OCI-LY3 (cell line): ENCODE measurements around the gene KDM4B.

Experiments
- H2AFZ ChIP-seq: fragments of 200-600, 300-600 bp; shearing (Covaris generic); 2 replicates; pipeline ENCODE4 v1.6.0; 2014; ENCODE audit warnings: antibody characterized with exemption, low read depth, low read length
- H3K27ac ChIP-seq: fragments of 200-600, 300-600 bp; sonication (generic); 2 replicates; pipeline ENCODE4 v1.5.1; 2014; ENCODE audit warnings: mild to moderate bottlenecking, low read length, moderate library complexity, mixed read lengths
- H3K27me3 ChIP-seq: fragments of 200-600, 300-600 bp; sonication (generic); 2 replicates; pipeline ENCODE4 v1.6.1; 2014; ENCODE audit warnings: low read depth, low read length, mixed read lengths
- H3K36me3 ChIP-seq: fragments of 200-600, 300-600 bp; sonication (generic); replicated peaks from 2 replicates; pipeline ENCODE3; 2014; ENCODE audit warnings: low read depth, low read length, mixed read lengths
- H3K4me1 ChIP-seq: fragments of 300-600, 200-600 bp; sonication (generic); 2 replicates; pipeline ENCODE4 v1.6.1; 2014; ENCODE audit warnings: low read length, mixed read lengths
- H3K4me2 ChIP-seq: fragments of 200-600, 300-600 bp; sonication (generic); 2 replicates; pipeline ENCODE4 v1.6.1; 2014; ENCODE audit warnings: low read length, mixed read lengths
- H3K4me3 ChIP-seq: fragments of 300-600, 200-600 bp; sonication (generic); 2 replicates; pipeline ENCODE4 v1.5.1; 2014; ENCODE audit warnings: antibody characterized with exemption, mild to moderate bottlenecking, low read length, moderate library complexity
- H3K79me2 ChIP-seq: fragments of 300-600, 200-600 bp; shearing (Covaris generic); 2 replicates; pipeline ENCODE4 v1.6.1; 2014; ENCODE audit warnings: mild to moderate bottlenecking, low read length, mixed read lengths
- H3K9ac ChIP-seq: fragments of 300-600, 200-600 bp; shearing (Covaris generic); 2 replicates; pipeline ENCODE4 v1.6.0; 2014; ENCODE audit warnings: mild to moderate bottlenecking, low read length, moderate library complexity
- H3K9me3 ChIP-seq: fragments of 200-600, 300-600 bp; shearing (Covaris generic); 2 replicates; pipeline ENCODE4 v1.6.1; 2014; ENCODE audit warnings: low read length, mixed read lengths; ENCODE audit not compliant: insufficient read depth
- H4K20me1 ChIP-seq: fragments of 200-600, 300-600 bp; sonication (generic); 2 replicates; pipeline ENCODE4 v1.6.1; 2016; ENCODE audit warnings: low read length, mixed read lengths; ENCODE audit not compliant: insufficient read depth
- CTCF ChIP-seq: fragments of 200-600, 300-600 bp; sonication (generic); IDR thresholded peaks from 2 replicates; pipeline ENCODE4 v1.5.1; 2014; ENCODE audit warnings: antibody characterized with exemption, low read length, low read depth
- EZH2phosphoT487 ChIP-seq: fragments of 200-600 bp; shearing (Covaris generic); IDR thresholded peaks from 2 replicates; pipeline ENCODE4 v1.6.1; 2018; ENCODE audit warnings: antibody characterized with exemption, mixed run types, low read depth

KDM4B gene

GRCh38 chr19:4991538-4991937, 22.6 kb downstream of the KDM4B start:
- Histone ChIP-seq H3K27me3 (no peaks in the 10 kb centered on the region), H3K9me3 (no peaks in the 10 kb centered on the region), H3K4me1 (no peaks in the 10 kb centered on the region), H3K4me3 (no peak overlapping the region), H2AFZ (no peak overlapping the region), H3K27ac (no peak overlapping the region), H4K20me1 (peaks cover 95% of the 10 kb centered on the region), H3K36me3 (peaks cover 4% of the 10 kb centered on the region), H3K79me2 (peaks cover 85% of the 10 kb centered on the region), H3K9ac (no peak overlapping the region), H3K4me2 (no peak overlapping the region)
- no peak for TF ChIP-seq EZH2phosphoT487
- TF ChIP-seq CTCF, result no peak

GRCh38 chr19:4991996-4992698, 23.2 kb downstream of the KDM4B start:
- no peak overlapping the region for H3K27ac ChIP-seq
- H3K9me3 ChIP-seq, result no peaks in the 10 kb centered on the region
- peaks cover 4% of the 10 kb centered on the region for H3K36me3 ChIP-seq
- H3K4me3 ChIP-seq, result no peak overlapping the region
- H3K4me2 ChIP-seq, result no peak overlapping the region
- H4K20me1 ChIP-seq, result peaks cover 97% of the 10 kb centered on the region
- H2AFZ ChIP-seq, result no peak overlapping the region
- TF ChIP-seq EZH2phosphoT487 (no peak), CTCF (no peak)
- no peak overlapping the region for H3K9ac ChIP-seq
- H3K27me3 ChIP-seq, result no peaks in the 10 kb centered on the region
- peaks cover 88% of the 10 kb centered on the region for H3K79me2 ChIP-seq
- no peaks in the 10 kb centered on the region for H3K4me1 ChIP-seq

- H2AFZ ChIP-seq, result no peak overlapping the region
- H3K9me3 ChIP-seq, result no peaks in the 10 kb centered on the region
- H3K4me1 ChIP-seq, result no peaks in the 10 kb centered on the region
- H3K27ac ChIP-seq, result no peak overlapping the region
- no peak overlapping the region for H3K9ac ChIP-seq
- peaks cover 83% of the 10 kb centered on the region for H3K79me2 ChIP-seq
- no peak overlapping the region for H3K4me2 ChIP-seq
- TF ChIP-seq EZH2phosphoT487 (no peak), CTCF (no peak)
- H4K20me1 ChIP-seq, result peaks cover 98% of the 10 kb centered on the region
- peaks cover 13% of the 10 kb centered on the region for H3K36me3 ChIP-seq
- H3K4me3 ChIP-seq, result no peak overlapping the region
- H3K27me3 ChIP-seq, result no peaks in the 10 kb centered on the region
Measured at GRCh38 chr19:4993683-4994082, 24.8 kb downstream of the KDM4B start.

- H3K27me3 ChIP-seq, result no peaks in the 10 kb centered on the region
- H3K27ac ChIP-seq, result no peak overlapping the region
- peaks cover 93% of the 10 kb centered on the region for H4K20me1 ChIP-seq
- H3K79me2 ChIP-seq, result peaks cover 78% of the 10 kb centered on the region
- no peak overlapping the region for H3K9ac ChIP-seq
- TF ChIP-seq EZH2phosphoT487 (no peak), CTCF (no peak)
- H3K9me3 ChIP-seq, result no peaks in the 10 kb centered on the region
- no peak overlapping the region for H3K4me3 ChIP-seq
- H3K36me3 ChIP-seq, result peaks cover 15% of the 10 kb centered on the region
- no peak overlapping the region for H2AFZ ChIP-seq
- H3K4me2 ChIP-seq, result no peak overlapping the region
- no peaks in the 10 kb centered on the region for H3K4me1 ChIP-seq
Measured at GRCh38 chr19:4996701-4997100, 27.8 kb downstream of the KDM4B start.
